HCT116 (cell line): ENCODE measurements around the gene PRKN. TPM values are rescaled to one million over a fixed set of nuclear protein-coding genes. Genes with fewer than 3 reads are reported as not detected.

ENCODE experiments used
- ATAC-seq: fragments of 200-7000 bp; cut with Tn5 transposase; 2 replicates; pipeline ENCODE4 v1.9.1; 2020; ENCODE audit warnings: mild to moderate bottlenecking, moderate library complexity
- BruUV-seq: library from RNA; stranded (reverse); fragments of 400-500 nt; replicated peaks from 2 replicates; lab custom pipeline; 2021; lab: Mats Ljungman, UMichigan
- CTCF ChIA-PET: fragments of 300-600 bp; sonication (Branson Sonifier 250); formaldehyde crosslinking; loops from one replicate; lab custom pipeline; 2021; ENCODE audit warnings: antibody characterized with exemption; lab: Charles Lee
- POLR2A ChIA-PET: fragments of 300-600, 350-600 bp; sonication (Branson Sonifier 250); formaldehyde crosslinking; loops from one replicate; lab custom pipeline; 2021; ENCODE audit warnings: antibody characterized with exemption; lab: Charles Lee
- RAD21 ChIA-PET, 2 experiments: fragments of 300-600 bp; sonication (Branson Sonifier 250); formaldehyde crosslinking; loops; one replicate each; lab custom pipeline; 2023; ENCODE audit warnings: low total read pairs in 2 of 2; ENCODE audit not compliant: uncharacterized antibody in 2 of 2, unreplicated experiment in 2 of 2, low non-redundant PET in 1 of 2; lab: Charles Lee
- DNase-seq: peaks from one replicate; pipeline ENCODE4 v3.0.0-alpha.2; 2010; ENCODE audit warnings: low read depth, low spot score
- H2AFZ ChIP-seq: fragments of 200-600 bp; shearing (Covaris generic), sonication (generic); 2 replicates; pipeline ENCODE4 v1.6.1; 2017; ENCODE audit warnings: low read depth, mixed run types, mixed read lengths, antibody characterized with exemption, low read length; ENCODE audit not compliant: poor library complexity, severe bottlenecking
- H3K27ac ChIP-seq: 2 replicates; pipeline ENCODE4 v1.5.1; 2012; ENCODE audit warnings: low read depth, low read length
- H3K27me3 ChIP-seq: fragments of 200-600 bp; sonication (generic); 2 replicates; pipeline ENCODE4 v1.6.1; 2016; ENCODE audit warnings: mixed run types, low read length, mixed read lengths; ENCODE audit not compliant: insufficient read depth
- H3K36me3 ChIP-seq, 2 experiments: fragments of 200-500 bp in 1 of 2; fragments of 200-600 bp in 1 of 2; sonication (Bioruptor generic) in 1 of 2; sonication (generic) in 1 of 2; 2 replicates each; pipeline versions ENCODE4 v1.5.1 to v1.6.1; 2014 to 2016; ENCODE audit warnings: low read length in 2 of 2, inconsistent platforms in 1 of 2, mixed read lengths in 1 of 2, mixed run types in 1 of 2; ENCODE audit not compliant: insufficient read depth in 2 of 2, control insufficient read depth in 1 of 2
- H3K4me1 ChIP-seq, 2 experiments: fragments of 200-600 bp in 1 of 2; sonication (generic) in 1 of 2; 2 replicates each; pipeline versions ENCODE4 v1.5.1 to v1.6.1; 2012 to 2017; ENCODE audit warnings: low read length in 2 of 2, inconsistent platforms in 1 of 2, mild to moderate bottlenecking in 1 of 2, mixed read lengths in 1 of 2, mixed run types in 1 of 2, moderate library complexity in 1 of 2; ENCODE audit not compliant: insufficient read depth in 2 of 2, control insufficient read depth in 1 of 2
- H3K4me2 ChIP-seq: fragments of 200-600 bp; sonication (generic); 2 replicates; pipeline ENCODE4 v1.6.1; 2017; ENCODE audit warnings: mixed run types, low read length, mixed read lengths
- H3K4me3 ChIP-seq, 2 experiments: fragments of 200-600 bp in 1 of 2; sonication (generic) in 1 of 2; replicated peaks in 1 of 2; 2 replicates each; pipeline ENCODE4 v1.5.1; 2011 to 2016; ENCODE audit warnings: low read length in 2 of 2, control low read depth in 1 of 2, low read depth in 1 of 2, mild to moderate bottlenecking in 1 of 2, mixed read lengths in 1 of 2, mixed run types in 1 of 2
- H3K79me2 ChIP-seq: fragments of 200-600 bp; sonication (generic); 2 replicates; pipeline ENCODE4 v1.6.1; 2017; ENCODE audit warnings: mild to moderate bottlenecking, mixed run types, low read length, moderate library complexity, mixed read lengths; ENCODE audit not compliant: insufficient read depth
- H3K9ac ChIP-seq: fragments of 200-600 bp; sonication (generic); 2 replicates; pipeline ENCODE4 v1.6.1; 2016; ENCODE audit warnings: low read length, mixed read lengths
- H3K9me2 ChIP-seq: fragments of 200-600 bp; sonication (generic), shearing (Covaris generic); 2 replicates; pipeline ENCODE4 v1.6.1; 2017; ENCODE audit warnings: mixed run types, mild to moderate bottlenecking, moderate library complexity; ENCODE audit not compliant: insufficient read depth
- H3K9me3 ChIP-seq, 2 experiments: fragments of 200-500 bp in 1 of 2; fragments of 200-600 bp in 1 of 2; sonication (Bioruptor generic) in 1 of 2; sonication (generic) in 1 of 2; 2 replicates each; pipeline ENCODE4 v1.6.1; 2014 to 2017; ENCODE audit warnings: low read length in 2 of 2, mixed read lengths in 2 of 2, inconsistent platforms in 1 of 2, low read depth in 1 of 2, mild to moderate bottlenecking in 1 of 2, mixed run types in 1 of 2, moderate library complexity in 1 of 2; ENCODE audit not compliant: control insufficient read depth in 1 of 2, insufficient read depth in 1 of 2
- H4K20me1 ChIP-seq: fragments of 200-600 bp; sonication (generic), shearing (Covaris generic); 2 replicates; pipeline ENCODE4 v1.6.1; 2017; ENCODE audit warnings: mixed run types, mild to moderate bottlenecking, moderate library complexity; ENCODE audit not compliant: insufficient read depth
- EGR1 ChIP-seq: IDR thresholded peaks from 2 replicates; pipeline ENCODE4 v1.6.1; 2012; ENCODE audit warnings: low read depth
- EZH2 ChIP-seq: fragments of 200-600 bp; sonication (generic); IDR thresholded peaks from 2 replicates; pipeline ENCODE4 v1.6.1; 2017; ENCODE audit warnings: antibody characterized with exemption, mixed run types
- EZH2phosphoT487 ChIP-seq: fragments of 200-600 bp; IDR thresholded peaks from 2 replicates; pipeline ENCODE4 v1.6.1; 2018; ENCODE audit warnings: antibody characterized with exemption, borderline replicate concordance
- FOSL1 ChIP-seq: IDR thresholded peaks from 2 replicates; pipeline ENCODE4 v1.6.1; 2012; ENCODE audit warnings: low read depth
- JUND ChIP-seq: IDR thresholded peaks from 2 replicates; pipeline ENCODE4 v1.6.1; 2012
- POLR2A ChIP-seq: IDR thresholded peaks from 2 replicates; pipeline ENCODE4 v1.7.0; 2011; ENCODE audit warnings: borderline replicate concordance; ENCODE audit not compliant: insufficient read depth, insufficient read length; ENCODE audit errors: extremely low read depth
- SIN3A ChIP-seq: IDR thresholded peaks from 2 replicates; pipeline ENCODE4 v1.6.1; 2012; ENCODE audit warnings: low read depth
- SP1 ChIP-seq: IDR thresholded peaks from 2 replicates; pipeline ENCODE4 v1.6.1; 2012; ENCODE audit warnings: low read depth
- SRF ChIP-seq: IDR thresholded peaks from 2 replicates; pipeline ENCODE4 v1.6.1; 2012; ENCODE audit warnings: low read depth
- ZFX ChIP-seq: fragments of 450-650 bp; IDR thresholded peaks from 2 replicates; pipeline ENCODE4 v1.6.1; 2017
- ZNF274 ChIP-seq: fragments of 200-500 bp; sonication (Bioruptor generic); IDR thresholded peaks from 2 replicates; pipeline ENCODE4 v1.6.1; 2014; ENCODE audit warnings: mild to moderate bottlenecking, low read depth, low read length, inconsistent platforms
- intact Hi-C: fragments of 100-400 bp; cut with micrococcal nuclease; formaldehyde crosslinking; loops from 2 replicates; pipeline ENCODE4 v1.10.0; 2022
- total RNA-seq: library from RNA; stranded (reverse); gene quantifications from one replicate; pipeline ENCODE4 v1.2.1, GENCODE V29; 2021; ENCODE audit not compliant: unreplicated experiment
- TF ChIP-seq, protein P1 (sequence below): IDR thresholded peaks from 2 replicates; pipeline ENCODE4 v1.6.1; 2012; ENCODE audit warnings: low read depth
- TF ChIP-seq, protein P2 (sequence below), 3 experiments: fragments of 200-600 bp in 1 of 3; sonication (generic) in 1 of 3; IDR thresholded peaks in 2 of 3; conservative IDR thresholded peaks in 1 of 3; 2 replicates each; pipeline ENCODE4 v1.5.1; 2012 to 2017; ENCODE audit warnings: low read depth in 2 of 3, low read length in 2 of 3, antibody characterized with exemption in 1 of 3, borderline replicate concordance in 1 of 3, control low read depth in 1 of 3, mild to moderate bottlenecking in 1 of 3, mixed read lengths in 1 of 3, mixed run types in 1 of 3, moderate library complexity in 1 of 3; ENCODE audit not compliant: insufficient read depth in 1 of 3

Gene PRKN
- total RNA-seq, 1 experiment from 2014 or later: 2.6 TPM

DNA sequence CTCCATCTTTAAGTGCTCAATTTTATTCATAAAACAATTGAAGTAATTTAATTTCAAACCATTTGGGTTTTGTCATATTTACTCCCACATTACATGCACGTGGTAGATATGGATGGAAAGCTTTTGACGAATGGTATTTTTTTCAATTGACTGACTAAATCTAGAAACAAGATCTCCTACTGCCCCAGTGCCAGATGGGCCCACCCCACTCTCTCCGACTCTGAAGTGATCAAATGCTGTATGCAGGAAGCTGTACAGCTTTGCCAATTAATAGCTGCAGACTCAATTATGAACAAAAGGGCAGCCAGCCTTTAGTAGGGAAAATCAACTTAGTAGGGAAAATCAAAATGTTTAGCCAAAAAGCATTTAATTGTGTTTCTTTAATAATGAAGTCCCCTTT, 46.4 kb upstream of the PRKN start:
- intact Hi-C loops: no loop called here
- Histone ChIP-seq H3K9me3 (no peaks in the 10 kb centered on the region), H3K27ac (no peak overlapping the region), H3K79me2 (no peaks in the 10 kb centered on the region), H3K4me2 (no peak overlapping the region), H2AFZ (no peak overlapping the region), H3K9me2 (no peaks in the 10 kb centered on the region), H4K20me1 (no peaks in the 10 kb centered on the region), H3K4me1 (no peaks in the 10 kb centered on the region), H3K9ac (no peak overlapping the region), H3K27me3 (no peaks in the 10 kb centered on the region), H3K36me3 (no peaks in the 10 kb centered on the region), H3K4me3 (no peak overlapping the region)
- no peak for ATAC-seq
- ChIA-PET RAD21 (no interaction called here), CTCF (no interaction called here), POLR2A (no interaction called here)
- TF ChIP-seq ZFX (no peak), SP1 (no peak), SRF (no peak), JUND (no peak), EGR1 (no peak), EZH2phosphoT487 (no peak), POLR2A (no peak), EZH2 (no peak), SIN3A (no peak), FOSL1 (no peak), ZNF274 (no peak)
- TF ChIP-seq, protein P1, sequence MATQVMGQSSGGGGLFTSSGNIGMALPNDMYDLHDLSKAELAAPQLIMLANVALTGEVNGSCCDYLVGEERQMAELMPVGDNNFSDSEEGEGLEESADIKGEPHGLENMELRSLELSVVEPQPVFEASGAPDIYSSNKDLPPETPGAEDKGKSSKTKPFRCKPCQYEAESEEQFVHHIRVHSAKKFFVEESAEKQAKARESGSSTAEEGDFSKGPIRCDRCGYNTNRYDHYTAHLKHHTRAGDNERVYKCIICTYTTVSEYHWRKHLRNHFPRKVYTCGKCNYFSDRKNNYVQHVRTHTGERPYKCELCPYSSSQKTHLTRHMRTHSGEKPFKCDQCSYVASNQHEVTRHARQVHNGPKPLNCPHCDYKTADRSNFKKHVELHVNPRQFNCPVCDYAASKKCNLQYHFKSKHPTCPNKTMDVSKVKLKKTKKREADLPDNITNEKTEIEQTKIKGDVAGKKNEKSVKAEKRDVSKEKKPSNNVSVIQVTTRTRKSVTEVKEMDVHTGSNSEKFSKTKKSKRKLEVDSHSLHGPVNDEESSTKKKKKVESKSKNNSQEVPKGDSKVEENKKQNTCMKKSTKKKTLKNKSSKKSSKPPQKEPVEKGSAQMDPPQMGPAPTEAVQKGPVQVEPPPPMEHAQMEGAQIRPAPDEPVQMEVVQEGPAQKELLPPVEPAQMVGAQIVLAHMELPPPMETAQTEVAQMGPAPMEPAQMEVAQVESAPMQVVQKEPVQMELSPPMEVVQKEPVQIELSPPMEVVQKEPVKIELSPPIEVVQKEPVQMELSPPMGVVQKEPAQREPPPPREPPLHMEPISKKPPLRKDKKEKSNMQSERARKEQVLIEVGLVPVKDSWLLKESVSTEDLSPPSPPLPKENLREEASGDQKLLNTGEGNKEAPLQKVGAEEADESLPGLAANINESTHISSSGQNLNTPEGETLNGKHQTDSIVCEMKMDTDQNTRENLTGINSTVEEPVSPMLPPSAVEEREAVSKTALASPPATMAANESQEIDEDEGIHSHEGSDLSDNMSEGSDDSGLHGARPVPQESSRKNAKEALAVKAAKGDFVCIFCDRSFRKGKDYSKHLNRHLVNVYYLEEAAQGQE: no peak
- TF ChIP-seq, protein P2, sequence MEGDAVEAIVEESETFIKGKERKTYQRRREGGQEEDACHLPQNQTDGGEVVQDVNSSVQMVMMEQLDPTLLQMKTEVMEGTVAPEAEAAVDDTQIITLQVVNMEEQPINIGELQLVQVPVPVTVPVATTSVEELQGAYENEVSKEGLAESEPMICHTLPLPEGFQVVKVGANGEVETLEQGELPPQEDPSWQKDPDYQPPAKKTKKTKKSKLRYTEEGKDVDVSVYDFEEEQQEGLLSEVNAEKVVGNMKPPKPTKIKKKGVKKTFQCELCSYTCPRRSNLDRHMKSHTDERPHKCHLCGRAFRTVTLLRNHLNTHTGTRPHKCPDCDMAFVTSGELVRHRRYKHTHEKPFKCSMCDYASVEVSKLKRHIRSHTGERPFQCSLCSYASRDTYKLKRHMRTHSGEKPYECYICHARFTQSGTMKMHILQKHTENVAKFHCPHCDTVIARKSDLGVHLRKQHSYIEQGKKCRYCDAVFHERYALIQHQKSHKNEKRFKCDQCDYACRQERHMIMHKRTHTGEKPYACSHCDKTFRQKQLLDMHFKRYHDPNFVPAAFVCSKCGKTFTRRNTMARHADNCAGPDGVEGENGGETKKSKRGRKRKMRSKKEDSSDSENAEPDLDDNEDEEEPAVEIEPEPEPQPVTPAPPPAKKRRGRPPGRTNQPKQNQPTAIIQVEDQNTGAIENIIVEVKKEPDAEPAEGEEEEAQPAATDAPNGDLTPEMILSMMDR (IDR thresholded peaks at IDR 0.05 in 2 of 3, conservative IDR thresholded peaks at IDR 0.05 in 1 of 3; ENCODE audit: borderline replicate concordance in 1 of 3, insufficient read depth in 1 of 3, low read depth in 2 of 3, low read length in 2 of 3): no peak
- DNase-seq: no peak
- no TSS peak for BruUV-seq
